Peyer's patch (tissue), 4 donors: Measurements from ENCODE around the gene SYNE2. TPM values are rescaled to one million over a fixed set of nuclear protein-coding genes. Genes with fewer than 3 reads are reported as not detected.

Experiments used
- DNase-seq, 3 donors: peaks; one replicate each; pipeline ENCODE4 v3.0.0-alpha.2; 2017 to 2019
- H3K27ac ChIP-seq, 4 donors: fragments of 200-600 bp; sonication (generic); one replicate each; pipeline ENCODE4 v1.5.1; 2016 to 2019
- H3K27me3 ChIP-seq, 2 donors: fragments of 200-600 bp; sonication (generic); one replicate each; pipeline ENCODE4 v1.5.1; 2019
- H3K36me3 ChIP-seq, 3 donors: fragments of 200-600 bp; sonication (generic); one replicate each; pipeline ENCODE4 v1.5.1; 2016 to 2019
- H3K4me1 ChIP-seq, 4 donors: fragments of 200-600 bp; sonication (generic); one replicate each; pipeline ENCODE4 v1.5.1; 2016 to 2019
- H3K4me3 ChIP-seq, 4 donors: fragments of 200-600 bp; sonication (generic); 1 replicate in 3 of 4; 2 replicates in 1 of 4; pipeline ENCODE4 v1.5.1; 2016 to 2019; ENCODE audit warnings: mild to moderate bottlenecking in 1 of 4
- H3K9me3 ChIP-seq, 4 donors: fragments of 200-600 bp; sonication (generic); one replicate each; pipeline ENCODE4 v1.5.1; 2016 to 2019; ENCODE audit warnings: mild to moderate bottlenecking in 1 of 4
- POLR2A ChIP-seq, 2 donors: fragments of 450-650 bp; IDR thresholded peaks; one replicate each; pipeline ENCODE4 v1.5.1; 2017; ENCODE audit warnings: antibody characterized with exemption in 2 of 2, mild to moderate bottlenecking in 2 of 2, moderate library complexity in 2 of 2
- total RNA-seq, 4 donors: library from RNA; depleted of rRNA; stranded (reverse); fragments of >200 nt; gene quantifications; one replicate each; pipeline ENCODE4 v1.1.0, GENCODE V29; 2016
- TF ChIP-seq, protein P1 (sequence below), 6 experiments: fragments of 450-650 bp in 4 of 6; fragments of 200-600 bp in 2 of 6; sonication (generic) in 1 of 6; IDR thresholded peaks; one replicate each; pipeline ENCODE4 v1.5.1; 2017 to 2019; ENCODE audit warnings: antibody characterized with exemption in 6 of 6, mild to moderate bottlenecking in 3 of 6, moderate library complexity in 1 of 6

Gene SYNE2
- total RNA-seq, 4 donors from 2014 or later = 106 to 243 (median 153) TPM

DNA sequence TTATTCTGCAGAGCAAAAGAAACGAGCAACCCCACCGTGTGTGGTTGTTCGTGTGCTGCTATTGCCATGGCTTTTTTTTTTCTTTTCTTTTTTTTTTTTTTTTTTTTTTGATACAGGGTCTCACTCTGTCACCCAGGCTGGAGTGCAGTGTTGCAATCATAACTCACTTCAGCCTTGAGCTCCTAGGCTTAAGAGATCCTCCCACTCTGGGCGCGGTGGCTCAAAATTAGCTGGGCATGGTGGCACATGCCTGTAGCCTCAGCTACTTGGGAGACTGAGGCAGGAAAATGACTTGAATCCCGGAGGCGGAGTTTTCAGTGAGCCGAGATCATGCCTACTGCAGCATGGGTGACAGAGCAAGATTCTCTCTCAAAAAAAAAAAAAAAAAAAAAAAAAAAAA lies 297.1 kb downstream of the SYNE2 start:
- Histone ChIP-seq H3K27me3 (no peaks in the 10 kb centered on the region), H3K4me1 (no peaks in the 10 kb centered on the region), H3K36me3 (peaks cover 0 to 60% (median 0%) of the 10 kb centered on the region in 3 donors), H3K27ac (no peak overlapping the region), H3K9me3 (no peaks in the 10 kb centered on the region), H3K4me3 (no peak overlapping the region)
- TF ChIP-seq, protein P1, sequence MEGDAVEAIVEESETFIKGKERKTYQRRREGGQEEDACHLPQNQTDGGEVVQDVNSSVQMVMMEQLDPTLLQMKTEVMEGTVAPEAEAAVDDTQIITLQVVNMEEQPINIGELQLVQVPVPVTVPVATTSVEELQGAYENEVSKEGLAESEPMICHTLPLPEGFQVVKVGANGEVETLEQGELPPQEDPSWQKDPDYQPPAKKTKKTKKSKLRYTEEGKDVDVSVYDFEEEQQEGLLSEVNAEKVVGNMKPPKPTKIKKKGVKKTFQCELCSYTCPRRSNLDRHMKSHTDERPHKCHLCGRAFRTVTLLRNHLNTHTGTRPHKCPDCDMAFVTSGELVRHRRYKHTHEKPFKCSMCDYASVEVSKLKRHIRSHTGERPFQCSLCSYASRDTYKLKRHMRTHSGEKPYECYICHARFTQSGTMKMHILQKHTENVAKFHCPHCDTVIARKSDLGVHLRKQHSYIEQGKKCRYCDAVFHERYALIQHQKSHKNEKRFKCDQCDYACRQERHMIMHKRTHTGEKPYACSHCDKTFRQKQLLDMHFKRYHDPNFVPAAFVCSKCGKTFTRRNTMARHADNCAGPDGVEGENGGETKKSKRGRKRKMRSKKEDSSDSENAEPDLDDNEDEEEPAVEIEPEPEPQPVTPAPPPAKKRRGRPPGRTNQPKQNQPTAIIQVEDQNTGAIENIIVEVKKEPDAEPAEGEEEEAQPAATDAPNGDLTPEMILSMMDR (IDR thresholded peaks at IDR 0.05) = no peak
- TF ChIP-seq POLR2A (IDR thresholded peaks at IDR 0.05) = no peak
- DNase-seq = no peak

DNA sequence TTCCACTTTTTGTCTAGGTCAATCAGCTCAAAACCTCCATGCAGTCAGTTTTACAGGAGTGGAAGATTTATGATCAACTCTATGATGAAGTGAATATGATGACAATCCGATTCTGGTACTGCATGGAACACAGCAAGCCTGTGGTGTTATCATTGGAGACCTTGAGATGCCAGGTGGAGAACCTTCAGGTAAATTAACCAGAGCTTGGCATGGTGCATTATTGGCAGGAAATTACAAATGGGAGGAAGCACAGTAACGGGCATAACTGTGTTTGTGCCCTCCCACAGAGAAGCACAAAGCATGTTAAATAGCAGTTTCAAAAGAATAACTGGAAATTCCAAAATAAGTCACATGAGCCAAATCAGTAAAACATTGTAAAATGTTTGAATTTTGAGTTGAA lies 305.8 kb downstream of the SYNE2 start:
- Histone ChIP-seq H3K27ac (no peak overlapping the region), H3K4me3 (no peak overlapping the region), H3K36me3 (peaks cover 0 to 71% (median 0%) of the 10 kb centered on the region in 3 donors), H3K27me3 (no peaks in the 10 kb centered on the region), H3K9me3 (no peaks in the 10 kb centered on the region), H3K4me1 (no peaks in the 10 kb centered on the region)
- DNase-seq = no peak
- TF ChIP-seq, protein P1 (IDR thresholded peaks at IDR 0.05) = no peak

DNA sequence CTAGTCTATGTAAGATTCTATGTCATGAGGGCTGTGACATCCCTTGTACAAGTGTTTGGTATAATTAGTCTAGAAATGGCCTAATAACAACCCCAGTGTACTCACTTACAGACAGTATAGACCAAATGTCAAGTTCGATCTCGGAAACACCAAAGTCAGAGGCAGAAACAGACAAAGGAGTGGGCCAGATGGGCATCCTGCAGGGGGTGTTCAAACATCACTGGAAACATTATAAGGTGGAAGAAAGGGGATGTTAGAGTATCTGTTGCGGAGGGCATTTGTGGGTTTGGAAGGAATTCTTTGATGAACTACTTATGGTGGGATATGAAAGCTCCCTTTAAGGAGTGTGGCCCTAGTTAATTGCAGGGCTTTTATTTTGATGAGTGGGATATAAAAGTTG lies 306.8 kb downstream of the SYNE2 start:
- TF ChIP-seq, protein P1 (IDR thresholded peaks at IDR 0.05) = peak in 1 of 6 experiments; percentile 27
- TF ChIP-seq POLR2A (IDR thresholded peaks at IDR 0.05) = no peak
- Histone ChIP-seq H3K27me3 (no peaks in the 10 kb centered on the region), H3K4me3 (no peak overlapping the region), H3K36me3 (peaks cover 0 to 71% (median 0%) of the 10 kb centered on the region in 3 donors), H3K27ac (no peak overlapping the region), H3K9me3 (no peaks in the 10 kb centered on the region), H3K4me1 (no peaks in the 10 kb centered on the region)
- no peak for DNase-seq

DNA sequence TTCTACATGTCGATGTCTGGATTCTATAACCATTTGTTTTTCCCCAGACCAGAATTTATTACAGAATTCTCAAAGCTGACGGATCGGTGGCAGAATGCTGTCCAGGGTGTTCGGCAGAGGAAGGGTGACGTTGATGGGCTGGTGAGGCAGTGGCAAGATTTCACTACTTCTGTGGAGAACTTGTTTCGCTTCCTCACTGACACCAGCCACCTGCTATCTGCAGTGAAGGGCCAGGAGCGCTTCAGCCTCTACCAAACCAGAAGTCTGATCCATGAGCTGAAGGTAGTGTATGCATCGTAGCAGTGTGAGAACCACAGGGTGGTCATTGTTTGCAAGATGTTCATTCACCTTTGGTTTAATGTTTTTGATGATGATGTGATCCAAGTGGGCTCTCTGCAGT lies 317.4 kb downstream of the SYNE2 start:
- DNase-seq = peak in 2 of 3 donors; percentile 49 to 70
- Histone ChIP-seq H3K9me3 (no peaks in the 10 kb centered on the region), H3K36me3 (peaks cover 0 to 89% (median 0%) of the 10 kb centered on the region in 3 donors), H3K4me3 (no peak overlapping the region), H3K4me1 (no peaks in the 10 kb centered on the region), H3K27ac (no peak overlapping the region), H3K27me3 (no peaks in the 10 kb centered on the region)
- TF ChIP-seq, protein P1 (IDR thresholded peaks at IDR 0.05) = no peak
- TF ChIP-seq POLR2A (IDR thresholded peaks at IDR 0.05) = no peak

DNA sequence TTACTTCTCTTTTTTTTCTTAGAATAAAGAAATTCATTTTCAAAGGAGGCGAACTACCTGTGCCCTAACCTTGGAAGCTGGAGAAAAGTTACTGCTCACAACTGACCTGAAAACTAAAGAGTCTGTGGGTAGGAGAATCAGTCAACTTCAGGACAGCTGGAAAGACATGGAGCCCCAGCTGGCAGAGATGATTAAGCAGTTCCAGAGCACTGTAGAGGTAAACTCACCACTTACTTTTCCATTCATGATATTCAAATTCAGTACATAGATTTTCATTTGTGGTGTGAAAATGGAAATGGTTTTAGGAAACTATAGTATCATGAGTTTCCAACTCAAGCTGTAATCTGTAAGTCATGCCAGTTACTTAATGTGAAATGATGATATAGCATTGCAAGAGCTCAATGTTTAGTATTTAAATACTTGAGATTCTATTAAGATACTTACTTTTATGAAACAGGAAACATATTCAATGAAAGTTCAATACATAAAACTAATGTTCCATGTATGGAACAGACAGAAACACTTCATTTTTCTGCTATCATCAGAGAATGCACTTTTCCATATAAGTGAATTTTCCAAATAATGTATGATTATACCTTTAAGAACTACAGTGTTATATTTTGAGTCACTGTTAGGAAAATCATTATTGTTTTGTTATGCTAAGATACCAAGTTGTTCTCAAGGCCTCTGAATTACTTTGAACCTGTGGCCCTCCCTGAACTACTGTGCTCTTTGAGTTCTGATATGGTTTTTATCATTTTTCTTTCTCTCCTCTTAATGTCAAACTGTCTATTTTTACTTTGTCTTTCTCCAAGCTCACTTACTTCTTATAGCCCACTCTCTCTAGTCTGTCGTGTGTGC lies 322.3 kb downstream of the SYNE2 start:
- H3K27ac ChIP-seq = no peak overlapping the region
- peaks cover 0 to 79% (median 0%) of the 10 kb centered on the region in 3 donors for H3K36me3 ChIP-seq
- H3K4me1 ChIP-seq = no peaks in the 10 kb centered on the region
- no peaks in the 10 kb centered on the region for H3K27me3 ChIP-seq
- TF ChIP-seq, protein P1 (IDR thresholded peaks at IDR 0.05) = no peak
- no peak for TF ChIP-seq POLR2A (IDR thresholded peaks at IDR 0.05)
- H3K9me3 ChIP-seq = no peaks in the 10 kb centered on the region
- no peak for DNase-seq
- no peak overlapping the region for H3K4me3 ChIP-seq
